ENCODE measurements around the gene ZNF439.

GRCh38 chr19:11861301-11861700, 12.8 kb downstream of the ZNF439 start:
- TF ChIP-seq CTCF (IDR thresholded peaks at IDR 0.05) (no peak), POLR2A (IDR thresholded peaks at IDR 0.05) (no peak)

All from breast epithelium (tissue), 3 donors.